HL-60 (cell line): Measurements from ENCODE around the gene GALNT17.
"Not testable (repeated sequence)": the region's sequence is repeated elsewhere in the genome, so short reads cannot be mapped to it uniquely, and the experiment has no call there.

Source experiments
- DNase-seq, 2 experiments: peaks; one replicate each; pipeline ENCODE4 v3.0.0-alpha.2; 2010 to 2020; ENCODE audit warnings: low read depth in 1 of 2, low spot score in 1 of 2
- H3K27ac ChIP-seq: fragments of 250-450 bp; sonication (Bioruptor Pico); replicated peaks from 2 replicates; pipeline ENCODE4 v1.5.1; 2020; ENCODE audit warnings: mild to moderate bottlenecking, moderate library complexity
- H3K27me3 ChIP-seq: fragments of 250-450 bp; sonication (Bioruptor Pico); 2 replicates; pipeline ENCODE4 v1.5.1; 2021; ENCODE audit warnings: mild to moderate bottlenecking, moderate library complexity; ENCODE audit not compliant: insufficient read depth, poor library complexity, severe bottlenecking
- H3K4me3 ChIP-seq: replicated peaks from 2 replicates; pipeline ENCODE4 v1.5.1; 2011; ENCODE audit warnings: mild to moderate bottlenecking, control low read depth, low read length; ENCODE audit not compliant: insufficient read depth
- CTCF ChIP-seq: IDR thresholded peaks from one replicate; pipeline ENCODE4 v1.5.1; 2011; ENCODE audit warnings: low read length, control low read depth, inconsistent platforms; ENCODE audit not compliant: insufficient read depth
- GABPA ChIP-seq: IDR thresholded peaks from 2 replicates; pipeline ENCODE4 v1.6.1; 2012; ENCODE audit warnings: low read depth
- POLR2AphosphoS5 ChIP-seq: IDR thresholded peaks from 2 replicates; pipeline ENCODE4 v1.6.1; 2012; ENCODE audit warnings: low read depth
- REST ChIP-seq: IDR thresholded peaks from 2 replicates; pipeline ENCODE4 v1.6.1; 2012; ENCODE audit warnings: low read depth; ENCODE audit not compliant: insufficient replicate concordance
- SPI1 ChIP-seq: IDR thresholded peaks from 2 replicates; pipeline ENCODE4 v1.6.1; 2012; ENCODE audit warnings: low read depth, mild to moderate bottlenecking, borderline replicate concordance

The GALNT17 gene

GRCh38 chr7:71210220-71210619 lies 78.3 kb downstream of the GALNT17 start:
- TF ChIP-seq POLR2AphosphoS5 (no peak), REST (no peak), SPI1 (no peak), GABPA (no peak), CTCF (no peak)

GRCh38 chr7:71212433-71212832 lies 80.5 kb downstream of the GALNT17 start:
- not testable (repeated sequence) for H3K27me3 ChIP-seq, DNase-seq, H3K27ac ChIP-seq, H3K4me3 ChIP-seq

More at GRCh38 chr7:71210220-71210619, 78.3 kb downstream of the GALNT17 start:
- Histone ChIP-seq H3K27me3 (no peaks in the 10 kb centered on the region), H3K4me3 (no peak overlapping the region), H3K27ac (no peak overlapping the region)
- DNase-seq: no peak

GRCh38 chr7:71216211-71216610 lies 84.3 kb downstream of the GALNT17 start:
- DNase-seq: no peak
- no peaks in the 10 kb centered on the region for H3K27me3 ChIP-seq
- H3K4me3 ChIP-seq: no peak overlapping the region
- H3K27ac ChIP-seq: no peak overlapping the region
- no peak for TF ChIP-seq GABPA
- no peak for TF ChIP-seq REST
- TF ChIP-seq SPI1: no peak
- TF ChIP-seq CTCF: no peak

GRCh38 chr7:71220210-71220695 lies 88.3 kb downstream of the GALNT17 start:
- no peak overlapping the region for H3K4me3 ChIP-seq
- TF ChIP-seq POLR2AphosphoS5: no peak
- TF ChIP-seq GABPA: no peak
- no peak for TF ChIP-seq SPI1
- no peak for TF ChIP-seq CTCF
- H3K27me3 ChIP-seq: no peaks in the 10 kb centered on the region
- no peak overlapping the region for H3K27ac ChIP-seq
- no peak for DNase-seq
